ENCODE measurements around the gene ENTPD8. TPM values are rescaled to one million over a fixed set of nuclear protein-coding genes. Genes with fewer than 3 reads are reported as not detected.
A peak's percentile ranks its signal among the peaks of the same experiment; 100 is the strongest.

ENTPD8 gene
- total and polyA plus RNA-seq, 2 of the 13 experiments (the other 11 are each of a cell fraction or from before 2014, with no cell fraction given), result 0.26 to 0.44 TPM

GRCh38 chr9:137457406-137458193 lies 16.4 kb upstream of the ENTPD8 start (continued):
- TF ChIP-seq ZNF687 (CRISPR knock-in tag; IDR thresholded peaks at IDR 0.05) (peak; percentile 64), KAT2B (IDR thresholded peaks at IDR 0.05; ENCODE audit: borderline replicate concordance, low read depth, low read length) (no peak), SRSF1 (optimal IDR thresholded peaks at IDR 0.05; ENCODE audit: low read depth, low read length) (no peak), ZBTB7B (CRISPR knock-in tag; IDR thresholded peaks at IDR 0.05) (no peak), ZHX1 (CRISPR knock-in tag; IDR thresholded peaks at IDR 0.05; ENCODE audit: low read depth) (0 out of 2 replicates have a peak, but pooled peaks have one; percentile 13)
